Parathyroid adenoma (tissue), 2 donors: Measurements from ENCODE around the gene OR10C1.

Experiments
- H2AFZ ChIP-seq: fragments of 300-600 bp; sonication (generic); one replicate; pipeline ENCODE4 v1.7.0; 2017; ENCODE audit warnings: antibody characterized with exemption, mild to moderate bottlenecking
- H3K27ac ChIP-seq: fragments of 300-600 bp; sonication (generic); one replicate; pipeline ENCODE4 v1.7.0; 2017
- H3K27me3 ChIP-seq: fragments of 300-600 bp; sonication (generic); one replicate; pipeline ENCODE4 v1.7.0; 2017; ENCODE audit warnings: low read length; ENCODE audit not compliant: control insufficient read depth, insufficient read depth
- H3K36me3 ChIP-seq: fragments of 300-600 bp; sonication (generic); one replicate; pipeline ENCODE4 v1.7.0; 2017; ENCODE audit warnings: low read length; ENCODE audit not compliant: control insufficient read depth, insufficient read depth
- H3K4me1 ChIP-seq: fragments of 300-600 bp; sonication (generic); one replicate; pipeline ENCODE4 v1.7.0; 2017; ENCODE audit warnings: control low read depth
- H3K4me2 ChIP-seq: fragments of 300-600 bp; sonication (generic); one replicate; pipeline ENCODE4 v1.7.0; 2017; ENCODE audit warnings: low read length
- H3K4me3 ChIP-seq: fragments of 300-600 bp; sonication (generic); one replicate; pipeline ENCODE4 v1.7.0; 2017; ENCODE audit warnings: low read depth, low read length
- H3K79me2 ChIP-seq: fragments of 300-600 bp; sonication (generic); one replicate; pipeline ENCODE4 v1.7.0; 2017; ENCODE audit warnings: control low read depth
- H3K9ac ChIP-seq: fragments of 300-600 bp; sonication (generic); one replicate; pipeline ENCODE4 v1.7.0; 2017; ENCODE audit warnings: mild to moderate bottlenecking
- H3K9me3 ChIP-seq: fragments of 300-600 bp; sonication (generic); one replicate; pipeline ENCODE4 v1.7.0; 2017; ENCODE audit warnings: low read length; ENCODE audit not compliant: control insufficient read depth
- TF ChIP-seq, protein P1 (sequence below): fragments of 300-600 bp; sonication (generic); IDR thresholded peaks from one replicate; pipeline ENCODE4 v1.7.0; 2017; ENCODE audit warnings: antibody characterized with exemption, mild to moderate bottlenecking
- donor health status: primary hyperparathyroidism.

Gene OR10C1

DNA sequence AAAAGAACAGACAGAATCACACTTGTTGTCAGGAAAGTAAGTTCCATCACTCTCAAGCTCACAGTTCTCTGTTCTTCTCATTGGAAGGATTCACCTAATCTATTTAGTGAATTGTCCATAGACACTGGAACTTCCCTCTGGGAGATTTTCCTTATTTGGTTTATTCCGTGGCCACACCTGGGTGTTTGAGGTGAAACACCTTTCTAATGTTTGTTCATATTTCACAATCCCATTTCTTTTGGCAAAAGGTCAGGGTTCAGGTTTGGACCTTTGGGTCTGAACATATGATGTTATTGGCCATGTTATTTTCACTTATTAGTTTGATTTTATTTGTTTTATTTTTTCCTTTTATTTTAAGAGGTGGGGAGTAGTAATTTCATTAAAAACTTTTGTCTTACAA is 44.6 kb downstream of the OR10C1 start:
- TF ChIP-seq, protein P1, sequence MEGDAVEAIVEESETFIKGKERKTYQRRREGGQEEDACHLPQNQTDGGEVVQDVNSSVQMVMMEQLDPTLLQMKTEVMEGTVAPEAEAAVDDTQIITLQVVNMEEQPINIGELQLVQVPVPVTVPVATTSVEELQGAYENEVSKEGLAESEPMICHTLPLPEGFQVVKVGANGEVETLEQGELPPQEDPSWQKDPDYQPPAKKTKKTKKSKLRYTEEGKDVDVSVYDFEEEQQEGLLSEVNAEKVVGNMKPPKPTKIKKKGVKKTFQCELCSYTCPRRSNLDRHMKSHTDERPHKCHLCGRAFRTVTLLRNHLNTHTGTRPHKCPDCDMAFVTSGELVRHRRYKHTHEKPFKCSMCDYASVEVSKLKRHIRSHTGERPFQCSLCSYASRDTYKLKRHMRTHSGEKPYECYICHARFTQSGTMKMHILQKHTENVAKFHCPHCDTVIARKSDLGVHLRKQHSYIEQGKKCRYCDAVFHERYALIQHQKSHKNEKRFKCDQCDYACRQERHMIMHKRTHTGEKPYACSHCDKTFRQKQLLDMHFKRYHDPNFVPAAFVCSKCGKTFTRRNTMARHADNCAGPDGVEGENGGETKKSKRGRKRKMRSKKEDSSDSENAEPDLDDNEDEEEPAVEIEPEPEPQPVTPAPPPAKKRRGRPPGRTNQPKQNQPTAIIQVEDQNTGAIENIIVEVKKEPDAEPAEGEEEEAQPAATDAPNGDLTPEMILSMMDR: no peak
- no peak overlapping the region for H2AFZ ChIP-seq
- no peaks in the 10 kb centered on the region for H3K9me3 ChIP-seq
- no peaks in the 10 kb centered on the region for H3K27me3 ChIP-seq
- no peaks in the 10 kb centered on the region for H3K36me3 ChIP-seq
- H3K4me1 ChIP-seq: no peaks in the 10 kb centered on the region
- H3K27ac ChIP-seq: no peak overlapping the region
- no peak overlapping the region for H3K9ac ChIP-seq
- no peak overlapping the region for H3K4me3 ChIP-seq
- no peak overlapping the region for H3K4me2 ChIP-seq
- no peaks in the 10 kb centered on the region for H3K79me2 ChIP-seq

DNA sequence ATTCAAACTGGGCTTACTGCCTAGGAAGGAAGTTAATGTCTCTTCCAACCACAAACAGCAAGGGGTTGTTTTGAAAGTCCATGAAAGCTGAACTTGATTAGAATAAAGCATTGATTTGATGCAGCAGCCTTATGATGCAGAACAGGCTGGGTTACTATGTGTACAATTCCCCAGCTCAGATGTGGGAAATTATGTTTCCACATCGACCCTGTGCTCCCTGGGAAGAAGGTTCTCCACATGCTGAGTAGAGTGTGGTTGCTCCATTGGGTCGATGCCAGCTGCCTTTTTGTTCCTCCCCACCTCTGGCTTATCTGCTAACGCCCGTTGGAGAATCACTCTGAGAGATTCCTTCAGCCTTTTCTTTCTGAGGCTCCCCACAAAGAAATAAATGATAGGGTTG is 47.5 kb downstream of the OR10C1 start:
- Histone ChIP-seq H3K27ac (no peak overlapping the region), H3K36me3 (no peaks in the 10 kb centered on the region), H3K79me2 (no peaks in the 10 kb centered on the region), H3K4me1 (no peaks in the 10 kb centered on the region), H3K4me2 (no peak overlapping the region), H3K27me3 (no peaks in the 10 kb centered on the region), H3K9me3 (no peaks in the 10 kb centered on the region), H3K9ac (no peak overlapping the region), H3K4me3 (no peak overlapping the region), H2AFZ (no peak overlapping the region)
- TF ChIP-seq, protein P1: no peak

DNA sequence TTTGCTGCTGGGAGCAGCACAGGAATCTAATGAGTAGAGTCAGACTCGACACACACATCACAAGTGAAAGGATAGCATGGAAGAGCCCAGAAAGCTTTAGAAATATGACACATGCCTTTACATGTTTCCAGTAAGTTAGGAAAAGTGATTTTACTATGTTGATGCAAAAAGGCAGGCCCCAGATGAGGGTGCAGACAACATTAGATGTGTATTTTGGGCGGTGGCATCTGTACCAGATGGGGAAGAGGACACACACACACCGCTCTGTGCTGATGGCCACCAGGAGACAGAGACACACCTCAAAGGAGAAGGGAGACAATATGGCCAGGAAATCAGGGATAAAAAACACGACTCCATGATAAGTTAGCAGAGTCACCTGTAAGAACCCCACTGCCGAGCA is 48.0 kb downstream of the OR10C1 start:
- no peaks in the 10 kb centered on the region for H3K27me3 ChIP-seq
- no peak overlapping the region for H3K27ac ChIP-seq
- H3K4me2 ChIP-seq: no peak overlapping the region
- H3K4me1 ChIP-seq: no peaks in the 10 kb centered on the region
- no peaks in the 10 kb centered on the region for H3K79me2 ChIP-seq
- H3K36me3 ChIP-seq: no peaks in the 10 kb centered on the region
- TF ChIP-seq, protein P1: no peak
- H3K9me3 ChIP-seq: no peaks in the 10 kb centered on the region
- H3K4me3 ChIP-seq: no peak overlapping the region
- H2AFZ ChIP-seq: no peak overlapping the region
- H3K9ac ChIP-seq: no peak overlapping the region

GRCh38 chr6:29487660-29488059 is 48.6 kb downstream of the OR10C1 start, which contains the start of gene MAS1L:
Gene MAS1L, minus strand, starts transcription at chr6:29487956. Its CDS starts 54 bp downstream, at chr6:29487902.
- no peak within 1 kb of the TSS for H3K9ac ChIP-seq
- no peak within 1 kb of the TSS for H3K27ac ChIP-seq
- H2AFZ ChIP-seq: no peak within 1 kb of the TSS
- no peak within 1 kb of the TSS for H3K4me2 ChIP-seq
- TF ChIP-seq, protein P1: no peak
- no peak within 1 kb of the TSS for H3K4me3 ChIP-seq
- H3K27me3 ChIP-seq: no peaks in the 10 kb centered on the region
- no peaks in the 10 kb centered on the region for H3K79me2 ChIP-seq
- no peaks in the 10 kb centered on the region for H3K9me3 ChIP-seq
- no peaks in the 10 kb centered on the region for H3K4me1 ChIP-seq
- H3K36me3 ChIP-seq: no peaks in the 10 kb centered on the region

GRCh38 chr6:29488874-29489273 is 49.8 kb downstream of the OR10C1 start:
- Histone ChIP-seq H2AFZ (no peak overlapping the region), H3K4me2 (no peak overlapping the region), H3K27me3 (no peaks in the 10 kb centered on the region), H3K4me3 (no peak overlapping the region), H3K27ac (no peak overlapping the region), H3K9me3 (no peaks in the 10 kb centered on the region), H3K4me1 (no peaks in the 10 kb centered on the region), H3K79me2 (no peaks in the 10 kb centered on the region), H3K9ac (no peak overlapping the region), H3K36me3 (no peaks in the 10 kb centered on the region)
- TF ChIP-seq, protein P1: no peak
